GM12878 (cell line): ENCODE data around the gene RIMBP2. TPM values are rescaled to one million over a fixed set of nuclear protein-coding genes. Genes with fewer than 3 reads are reported as not detected.

Experiments used
- ATAC-seq: fragments of 200-7000 bp; cut with Tn5 transposase; 3 replicates; pipeline ENCODE4 v1.9.1; 2020; ENCODE audit warnings: mild to moderate bottlenecking, moderate library complexity
- BruUV-seq: library from RNA; stranded (reverse); fragments of 400-500 nt; replicated peaks from 2 replicates; lab custom pipeline; 2021; lab: Mats Ljungman, UMichigan
- CTCF ChIA-PET: fragments of 300-600 bp; sonication (Branson Sonifier 250); formaldehyde crosslinking; extraction: SDS; loops from one replicate; lab custom pipeline; 2021; ENCODE audit warnings: inconsistent platforms; lab: Yijun Ruan, JAX
- POLR2A ChIA-PET: fragments of 350-600 bp; formaldehyde crosslinking; extraction: SDS; loops from one replicate; lab custom pipeline; 2021; ENCODE audit warnings: inconsistent platforms; lab: Charles Lee
- RAD21 ChIA-PET: fragments of 300-600 bp; sonication (Branson Sonifier 250); formaldehyde crosslinking; loops from one replicate; lab custom pipeline; 2023; ENCODE audit warnings: antibody characterized with exemption; ENCODE audit not compliant: unreplicated experiment; lab: Charles Lee
- SMC1A ChIA-PET: fragments of 300-600 bp; sonication (Branson Sonifier 250); formaldehyde crosslinking; loops from one replicate; lab custom pipeline; 2023; ENCODE audit not compliant: unreplicated experiment, uncharacterized antibody; lab: Charles Lee
- DNase-seq: peaks from one replicate; pipeline ENCODE4 v3.0.0-alpha.2; 2011; ENCODE audit warnings: low read depth, low spot score
- FAIRE-seq: peaks from 3 replicates; lab custom pipeline; 2011; peaks lifted over from hg19 to GRCh38; lab: Jason Lieb, UNC
- H2AFZ ChIP-seq: 2 replicates; pipeline ENCODE4 v1.6.0; 2011; ENCODE audit warnings: low read depth, low read length, control low read depth; ENCODE audit not compliant: control insufficient read depth
- H3K27ac ChIP-seq: 2 replicates; pipeline ENCODE4 v1.5.1; 2011; ENCODE audit warnings: control low read depth; ENCODE audit not compliant: control insufficient read depth, insufficient read depth
- H3K27me3 ChIP-seq, 2 experiments: replicated peaks in 1 of 2; 2 replicates each; pipeline versions ENCODE4 v1.6.0 to v1.6.1; 2011; ENCODE audit warnings: low read length in 1 of 2; ENCODE audit not compliant: control insufficient read depth in 2 of 2, insufficient read depth in 2 of 2
- H3K36me3 ChIP-seq, 2 experiments: 2 replicates each; pipeline ENCODE4 v1.5.1; 2011; ENCODE audit warnings: low read length in 1 of 2; ENCODE audit not compliant: control insufficient read depth in 2 of 2, insufficient read depth in 2 of 2
- H3K4me1 ChIP-seq: 2 replicates; pipeline ENCODE4 v1.6.1; 2011; ENCODE audit warnings: mild to moderate bottlenecking, low read length, moderate library complexity, mixed read lengths; ENCODE audit not compliant: control insufficient read depth, insufficient read depth
- H3K4me2 ChIP-seq: 2 replicates; pipeline ENCODE4 v1.6.0; 2011; ENCODE audit warnings: control low read depth; ENCODE audit not compliant: control insufficient read depth, insufficient read depth
- H3K4me3 ChIP-seq: fragments of 200-600 bp; sonication (generic); 2 replicates; pipeline ENCODE4 v1.5.1; 2016
- H3K79me2 ChIP-seq: 2 replicates; pipeline ENCODE4 v1.6.0; 2011; ENCODE audit warnings: low read length; ENCODE audit not compliant: control insufficient read depth, insufficient read depth
- H3K9ac ChIP-seq: 2 replicates; pipeline ENCODE4 v1.8.0; 2011; ENCODE audit warnings: low read length, control low read depth, mixed read lengths; ENCODE audit not compliant: control insufficient read depth, insufficient read depth
- H3K9me3 ChIP-seq: replicated peaks from 3 replicates; pipeline ENCODE4 v1.5.1; 2011; ENCODE audit warnings: mild to moderate bottlenecking, low read length; ENCODE audit not compliant: control insufficient read depth, insufficient read depth
- H4K20me1 ChIP-seq: 2 replicates; pipeline ENCODE4 v1.6.0; 2011; ENCODE audit not compliant: control insufficient read depth, insufficient read depth
- BCL11A ChIP-seq: IDR thresholded peaks from 2 replicates; pipeline ENCODE4 v1.6.1; 2011; ENCODE audit warnings: low read depth, low read length
- BRCA1 ChIP-seq: IDR thresholded peaks from 2 replicates; pipeline ENCODE4 v1.6.1; 2011; ENCODE audit warnings: low read depth, low read length, improper control_type of control experiment
- CBFB ChIP-seq: IDR thresholded peaks from 2 replicates; pipeline ENCODE4 v1.6.1; 2016; ENCODE audit warnings: antibody characterized with exemption, low read depth
- CBX5 ChIP-seq: sonication (generic); IDR thresholded peaks from 2 replicates; pipeline ENCODE4 v1.6.1; 2016; ENCODE audit warnings: low read depth, moderate library complexity, mild to moderate bottlenecking, inconsistent platforms
- EZH2 ChIP-seq: IDR thresholded peaks from 2 replicates; pipeline ENCODE4 v1.6.1; 2012; ENCODE audit warnings: low read depth, mild to moderate bottlenecking, control low read depth, inconsistent platforms, low read length, borderline replicate concordance; ENCODE audit not compliant: control insufficient read depth
- MYC ChIP-seq: IDR thresholded peaks from 2 replicates; pipeline ENCODE4 v1.6.1; 2011; ENCODE audit warnings: mild to moderate bottlenecking, low read length, moderate library complexity, inconsistent platforms; ENCODE audit not compliant: insufficient read depth, insufficient replicate concordance, insufficient read length, severe bottlenecking
- RELA ChIP-seq: fragments of 450-650 bp; IDR thresholded peaks from 2 replicates; pipeline ENCODE4 v1.8.0; 2014; ENCODE audit warnings: borderline replicate concordance; ENCODE audit not compliant: partially characterized antibody
- SMARCA5 ChIP-seq: fragments of 450-650 bp; IDR thresholded peaks from 2 replicates; pipeline ENCODE4 v1.6.1; 2017; ENCODE audit warnings: mild to moderate bottlenecking
- SREBF1 ChIP-seq: IDR thresholded peaks from 2 replicates; pipeline ENCODE4 v1.6.1; 2012; ENCODE audit warnings: mild to moderate bottlenecking, low read length
- SREBF2 ChIP-seq: IDR thresholded peaks from 2 replicates; pipeline ENCODE4 v1.6.1; 2012; ENCODE audit warnings: mild to moderate bottlenecking, low read length
- TBL1XR1 ChIP-seq: IDR thresholded peaks from 2 replicates; pipeline ENCODE4 v1.6.1; 2012; ENCODE audit warnings: low read depth, low read length, improper control_type of control experiment
- TCF3 ChIP-seq: IDR thresholded peaks from 2 replicates; pipeline ENCODE4 v1.6.1; 2012; ENCODE audit warnings: low read depth, mild to moderate bottlenecking, low read length, borderline replicate concordance; ENCODE audit not compliant: insufficient read depth
- WGBS: methylation state at CpG from one replicate; pipeline ENCODE4 v1.1.6; 2016; ENCODE audit warnings: low lambda C conversion rate; ENCODE audit not compliant: insufficient replicate concordance, insufficient coverage; ENCODE audit errors: missing lambda C conversion rate; 5-methylcytosine and 5-hydroxymethylcytosine counted together
- in situ Hi-C: fragments of 300-500 bp; cut with MboI; formaldehyde crosslinking; loops from 9 replicates; pipeline ENCODE4 v1.14.3; 2018; ENCODE audit warnings: mixed read lengths
- intact Hi-C: fragments of 100-400 bp; cut with micrococcal nuclease; formaldehyde crosslinking; loops from one replicate; pipeline ENCODE4 v1.14.2; 2022; ENCODE audit not compliant: unreplicated experiment
- polyA plus RNA-seq, 11 experiments: library from polyadenylated mRNA; depleted of rRNA in 4 of 11; unstranded in 6 of 11; stranded (reverse) in 5 of 11; fragments of >200 nt; fragmentation: Nextera tagmentation in 4 of 11; fragmentation: Illumina TruSeq in 1 of 11; extraction: Ambion mirVana in 4 of 11; extraction: Trizol in 1 of 11; gene quantifications; 1 replicate in 1 of 11; 2 replicates in 10 of 11; pipeline versions ENCODE4 v1.2.1 to v1.2.3, GENCODE V29; 2011 to 2016; ENCODE audit warnings: inconsistent platforms in 2 of 11, missing spikeins in 2 of 11, low read depth in 1 of 11
- total RNA-seq, 4 experiments: library from RNA; depleted of rRNA in 3 of 4; stranded (reverse); fragments of >200 nt in 3 of 4; fragmentation: Illumina TruSeq in 1 of 4; extraction: Trizol in 1 of 4; gene quantifications; 2 replicates each; pipeline versions ENCODE4 v1.2.1 to v1.2.3, GENCODE V29; 2013 to 2021
- TF ChIP-seq, protein P1 (sequence below): IDR thresholded peaks from 2 replicates; pipeline ENCODE4 v1.6.1; 2012; ENCODE audit warnings: low read depth, low read length, improper control_type of control experiment
- TF ChIP-seq, protein P2 (sequence below): fragments of 450-650 bp; IDR thresholded peaks from 2 replicates; pipeline ENCODE4 v1.6.1; 2016; ENCODE audit warnings: mild to moderate bottlenecking
- TF ChIP-seq, protein P3 (sequence below): IDR thresholded peaks from 2 replicates; pipeline ENCODE4 v1.6.1; 2011; ENCODE audit warnings: low read depth, mild to moderate bottlenecking, low read length, moderate library complexity, borderline replicate concordance; ENCODE audit errors: extremely low read depth

RIMBP2 gene
- total and polyA plus RNA-seq, 10 of the 15 experiments (the other 5 are each of a cell fraction or from before 2014, with no cell fraction given) = 0.04 to 2.9 (median 0.07) TPM; not detected in 1

GRCh38 chr12:130603396-130603965, 112.6 kb downstream of the RIMBP2 start:
- Histone ChIP-seq H2AFZ (no peak overlapping the region), H3K27ac (no peak overlapping the region), H4K20me1 (no peaks in the 10 kb centered on the region), H3K9me3 (no peaks in the 10 kb centered on the region; the same call in 2 of the 3 replicates), H3K27me3 (no peaks in the 10 kb centered on the region), H3K79me2 (no peaks in the 10 kb centered on the region), H3K9ac (no peak overlapping the region), H3K4me2 (no peak overlapping the region), H3K36me3 (no peaks in the 10 kb centered on the region), H3K4me3 (no peak overlapping the region), H3K4me1 (no peaks in the 10 kb centered on the region)
- no TSS peak for BruUV-seq
- no peak for FAIRE-seq
- in situ Hi-C loops = no loop called here
- ChIA-PET SMC1A (no interaction called here), POLR2A (no interaction called here), RAD21 (no interaction called here), CTCF (no interaction called here)
- no peak for DNase-seq
- 47% methylated on average over 8 of the region's 8 CpGs for WGBS
- ATAC-seq = no peak
- TF ChIP-seq, protein P1, sequence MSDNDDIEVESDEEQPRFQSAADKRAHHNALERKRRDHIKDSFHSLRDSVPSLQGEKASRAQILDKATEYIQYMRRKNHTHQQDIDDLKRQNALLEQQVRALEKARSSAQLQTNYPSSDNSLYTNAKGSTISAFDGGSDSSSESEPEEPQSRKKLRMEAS = no peak
- TF ChIP-seq SREBF2 (no peak), SREBF1 (no peak), TCF3 (no peak), BCL11A (no peak), BRCA1 (no peak), MYC (no peak), SMARCA5 (no peak), RELA (no peak), CBX5 (no peak), CBFB (no peak), EZH2 (no peak), TBL1XR1 (no peak)
- TF ChIP-seq, protein P2, sequence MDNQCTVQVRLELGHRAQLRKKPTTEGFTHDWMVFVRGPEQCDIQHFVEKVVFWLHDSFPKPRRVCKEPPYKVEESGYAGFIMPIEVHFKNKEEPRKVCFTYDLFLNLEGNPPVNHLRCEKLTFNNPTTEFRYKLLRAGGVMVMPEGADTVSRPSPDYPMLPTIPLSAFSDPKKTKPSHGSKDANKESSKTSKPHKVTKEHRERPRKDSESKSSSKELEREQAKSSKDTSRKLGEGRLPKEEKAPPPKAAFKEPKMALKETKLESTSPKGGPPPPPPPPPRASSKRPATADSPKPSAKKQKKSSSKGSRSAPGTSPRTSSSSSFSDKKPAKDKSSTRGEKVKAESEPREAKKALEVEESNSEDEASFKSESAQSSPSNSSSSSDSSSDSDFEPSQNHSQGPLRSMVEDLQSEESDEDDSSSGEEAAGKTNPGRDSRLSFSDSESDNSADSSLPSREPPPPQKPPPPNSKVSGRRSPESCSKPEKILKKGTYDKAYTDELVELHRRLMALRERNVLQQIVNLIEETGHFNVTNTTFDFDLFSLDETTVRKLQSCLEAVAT = no peak
- TF ChIP-seq, protein P3, sequence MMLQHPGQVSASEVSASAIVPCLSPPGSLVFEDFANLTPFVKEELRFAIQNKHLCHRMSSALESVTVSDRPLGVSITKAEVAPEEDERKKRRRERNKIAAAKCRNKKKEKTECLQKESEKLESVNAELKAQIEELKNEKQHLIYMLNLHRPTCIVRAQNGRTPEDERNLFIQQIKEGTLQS = no peak
- intact Hi-C loops = no loop called here
